ENCODE data around the gene CDHR2. TPM values are rescaled to one million over a fixed set of nuclear protein-coding genes. Genes with fewer than 3 reads are reported as not detected.

CDHR2 gene
- total and polyA plus RNA-seq, 5 donors from 2014 or later, result 1.3 TPM; not detected in 4

- H3K4me1 Mint-ChIP-seq, result peaks cover 0 to 16% (median 4%) of the 10 kb centered on the region in 4 donors
- H3K36me3 ChIP-seq (ENCODE audit: control insufficient read depth, insufficient read depth, low read length), result no peaks in the 10 kb centered on the region
- H3K27ac ChIP-seq (ENCODE audit: insufficient read depth, low read length, poor library complexity, severe bottlenecking), result no peak overlapping the region
- peaks cover 4% of the 10 kb centered on the region for H3K36me3 Mint-ChIP-seq
- no peaks in the 10 kb centered on the region for H3K27me3 ChIP-seq (ENCODE audit: control insufficient read depth, insufficient read depth, low read length)
- DNase-seq, result no peak
- peaks cover 0 to 1% (median 0%) of the 10 kb centered on the region in 7 donors for H3K9me3 Mint-ChIP-seq
- no peaks in the 10 kb centered on the region for H3K27me3 Mint-ChIP-seq
- no peaks in the 10 kb centered on the region for H3K9me3 ChIP-seq (ENCODE audit: control insufficient read depth in 2 of 2, low read length in 2 of 2)
- H3K4me1 ChIP-seq (ENCODE audit: control insufficient read depth, insufficient read depth, low read length, poor library complexity, severe bottlenecking), result no peaks in the 10 kb centered on the region
- H3K27ac Mint-ChIP-seq, result peak overlapping the region in 1 of 3 donors; percentile 72
- no peak overlapping the region for H3K4me3 ChIP-seq (ENCODE audit: low read depth, low read length)
- H3K4me3 Mint-ChIP-seq, result peak overlapping the region in 1 of 4 donors; percentile 41
- no peak for ATAC-seq (ENCODE audit: low read depth in 2 of 2)
Measured at GRCh38 chr5:176514244-176514950, 34.7 kb upstream of the CDHR2 start.

- DNase-seq (no peak), ATAC-seq (ENCODE audit: low read depth in 2 of 2) (no peak)
- no peaks in the 10 kb centered on the region for H3K4me1 ChIP-seq (ENCODE audit: control insufficient read depth, insufficient read depth, low read length, poor library complexity, severe bottlenecking)
- Mint-ChIP-seq H3K4me3 (no peak overlapping the region), H3K4me1 (peaks cover 0 to 20% (median 4%) of the 10 kb centered on the region in 4 donors), H3K36me3 (no peaks in the 10 kb centered on the region), H3K27ac (peak overlapping the region in 1 of 3 donors; percentile 25), H3K9me3 (peaks cover 0 to 1% (median 0%) of the 10 kb centered on the region in 7 donors), H3K27me3 (no peaks in the 10 kb centered on the region)
- H3K9me3 ChIP-seq (ENCODE audit: control insufficient read depth in 2 of 2, low read length in 2 of 2), result no peaks in the 10 kb centered on the region
- no peak overlapping the region for H3K4me3 ChIP-seq (ENCODE audit: low read depth, low read length)
- no peak overlapping the region for H3K27ac ChIP-seq (ENCODE audit: insufficient read depth, low read length, poor library complexity, severe bottlenecking)
- no peaks in the 10 kb centered on the region for H3K27me3 ChIP-seq (ENCODE audit: control insufficient read depth, insufficient read depth, low read length)
- H3K36me3 ChIP-seq (ENCODE audit: control insufficient read depth, insufficient read depth, low read length), result no peaks in the 10 kb centered on the region
Measured at GRCh38 chr5:176515396-176515795, 33.7 kb upstream of the CDHR2 start.

- peaks cover 4 to 24% (median 6%) of the 10 kb centered on the region in 4 donors for H3K4me1 Mint-ChIP-seq
- no peak for ATAC-seq (ENCODE audit: low read depth in 2 of 2)
Measured at GRCh38 chr5:176517053-176517661, 32.0 kb upstream of the CDHR2 start.

GRCh38 chr5:176519810-176520720 is 29.1 kb upstream of the CDHR2 start:
- Histone ChIP-seq H3K36me3 (ENCODE audit: control insufficient read depth, insufficient read depth, low read length) (no peaks in the 10 kb centered on the region), H3K27me3 (ENCODE audit: control insufficient read depth, insufficient read depth, low read length) (no peaks in the 10 kb centered on the region), H3K27ac (ENCODE audit: insufficient read depth, low read length, poor library complexity, severe bottlenecking) (no peak overlapping the region), H3K4me3 (ENCODE audit: low read depth, low read length) (no peak overlapping the region), H3K4me1 (ENCODE audit: control insufficient read depth, insufficient read depth, low read length, poor library complexity, severe bottlenecking) (no peaks in the 10 kb centered on the region), H3K9me3 (ENCODE audit: control insufficient read depth in 2 of 2, low read length in 2 of 2) (no peaks in the 10 kb centered on the region)
- DNase-seq, result no peak
- ATAC-seq (ENCODE audit: low read depth in 2 of 2), result no peak
- Mint-ChIP-seq H3K4me1 (peaks cover 4 to 26% (median 14%) of the 10 kb centered on the region in 4 donors), H3K27me3 (no peaks in the 10 kb centered on the region), H3K27ac (no peak overlapping the region), H3K36me3 (no peaks in the 10 kb centered on the region), H3K9me3 (peaks cover 0 to 1% (median 0%) of the 10 kb centered on the region in 7 donors), H3K4me3 (peak overlapping the region in 1 of 4 donors; percentile 7)

More at GRCh38 chr5:176517053-176517661, 32.0 kb upstream of the CDHR2 start:
- Histone ChIP-seq H3K4me1 (ENCODE audit: control insufficient read depth, insufficient read depth, low read length, poor library complexity, severe bottlenecking) (no peaks in the 10 kb centered on the region), H3K27me3 (ENCODE audit: control insufficient read depth, insufficient read depth, low read length) (no peaks in the 10 kb centered on the region), H3K27ac (ENCODE audit: insufficient read depth, low read length, poor library complexity, severe bottlenecking) (no peak overlapping the region), H3K4me3 (ENCODE audit: low read depth, low read length) (no peak overlapping the region), H3K36me3 (ENCODE audit: control insufficient read depth, insufficient read depth, low read length) (no peaks in the 10 kb centered on the region), H3K9me3 (ENCODE audit: control insufficient read depth in 2 of 2, low read length in 2 of 2) (no peaks in the 10 kb centered on the region)
- no peak for DNase-seq
- Mint-ChIP-seq H3K4me3 (no peak overlapping the region), H3K27ac (peak overlapping the region in 1 of 3 donors; percentile 70), H3K27me3 (no peaks in the 10 kb centered on the region), H3K36me3 (no peaks in the 10 kb centered on the region), H3K9me3 (peaks cover 0 to 1% (median 0%) of the 10 kb centered on the region in 7 donors)

- no peaks in the 10 kb centered on the region for H3K9me3 ChIP-seq (ENCODE audit: control insufficient read depth in 2 of 2, low read length in 2 of 2)
- H3K4me1 ChIP-seq (ENCODE audit: control insufficient read depth, insufficient read depth, low read length, poor library complexity, severe bottlenecking), result no peaks in the 10 kb centered on the region
- no peak overlapping the region for H3K4me3 ChIP-seq (ENCODE audit: low read depth, low read length)
- Mint-ChIP-seq H3K27me3 (no peaks in the 10 kb centered on the region), H3K4me1 (peaks cover 4 to 27% (median 14%) of the 10 kb centered on the region in 4 donors), H3K27ac (peak overlapping the region in 1 of 3 donors; percentile 78), H3K9me3 (peaks cover 0 to 1% (median 0%) of the 10 kb centered on the region in 7 donors), H3K36me3 (no peaks in the 10 kb centered on the region), H3K4me3 (no peak overlapping the region)
- H3K27me3 ChIP-seq (ENCODE audit: control insufficient read depth, insufficient read depth, low read length), result no peaks in the 10 kb centered on the region
- DNase-seq (no peak), ATAC-seq (ENCODE audit: low read depth in 2 of 2) (no peak)
- H3K27ac ChIP-seq (ENCODE audit: insufficient read depth, low read length, poor library complexity, severe bottlenecking), result no peak overlapping the region
- H3K36me3 ChIP-seq (ENCODE audit: control insufficient read depth, insufficient read depth, low read length), result no peaks in the 10 kb centered on the region
Measured at GRCh38 chr5:176521286-176521685, 27.9 kb upstream of the CDHR2 start.

- Mint-ChIP-seq H3K27me3 (no peaks in the 10 kb centered on the region), H3K27ac (peak overlapping the region in 2 of 3 donors; percentile 38 to 56), H3K4me3 (peak overlapping the region in 1 of 4 donors; percentile 43), H3K36me3 (no peaks in the 10 kb centered on the region), H3K4me1 (peaks cover 4 to 27% (median 14%) of the 10 kb centered on the region in 4 donors), H3K9me3 (peaks cover 0 to 1% (median 0%) of the 10 kb centered on the region in 7 donors)
- no peak for DNase-seq
- Histone ChIP-seq H3K9me3 (ENCODE audit: control insufficient read depth in 2 of 2, low read length in 2 of 2) (no peaks in the 10 kb centered on the region), H3K4me3 (ENCODE audit: low read depth, low read length) (no peak overlapping the region), H3K27ac (ENCODE audit: insufficient read depth, low read length, poor library complexity, severe bottlenecking) (no peak overlapping the region), H3K27me3 (ENCODE audit: control insufficient read depth, insufficient read depth, low read length) (no peaks in the 10 kb centered on the region), H3K36me3 (ENCODE audit: control insufficient read depth, insufficient read depth, low read length) (no peaks in the 10 kb centered on the region), H3K4me1 (ENCODE audit: control insufficient read depth, insufficient read depth, low read length, poor library complexity, severe bottlenecking) (no peaks in the 10 kb centered on the region)
- no peak for ATAC-seq (ENCODE audit: low read depth in 2 of 2)
Measured at GRCh38 chr5:176521699-176522263, 27.4 kb upstream of the CDHR2 start.

GRCh38 chr5:176524138-176524537 is 25.0 kb upstream of the CDHR2 start:
- H3K4me1 Mint-ChIP-seq, result peaks cover 4 to 34% (median 11%) of the 10 kb centered on the region in 4 donors

More at GRCh38 chr5:176524138-176524537, 25.0 kb upstream of the CDHR2 start:
- Histone ChIP-seq H3K27me3 (ENCODE audit: control insufficient read depth, insufficient read depth, low read length) (no peaks in the 10 kb centered on the region), H3K4me1 (ENCODE audit: control insufficient read depth, insufficient read depth, low read length, poor library complexity, severe bottlenecking) (peaks cover 7% of the 10 kb centered on the region), H3K4me3 (ENCODE audit: low read depth, low read length) (no peak overlapping the region), H3K36me3 (ENCODE audit: control insufficient read depth, insufficient read depth, low read length) (peaks cover 20% of the 10 kb centered on the region), H3K27ac (ENCODE audit: insufficient read depth, low read length, poor library complexity, severe bottlenecking) (no peak overlapping the region), H3K9me3 (ENCODE audit: control insufficient read depth in 2 of 2, low read length in 2 of 2) (no peaks in the 10 kb centered on the region)
- no peak overlapping the region for H3K27ac Mint-ChIP-seq
- peaks cover 0 to 1% (median 0%) of the 10 kb centered on the region in 7 donors for H3K9me3 Mint-ChIP-seq
- H3K27me3 Mint-ChIP-seq, result no peaks in the 10 kb centered on the region
- H3K4me3 Mint-ChIP-seq, result no peak overlapping the region
- peaks cover 4% of the 10 kb centered on the region for H3K36me3 Mint-ChIP-seq
- DNase-seq, result no peak
- no peak for ATAC-seq (ENCODE audit: low read depth in 2 of 2)
